ENCODE measurements around the gene TNNT3. TPM values are rescaled to one million over a fixed set of nuclear protein-coding genes. Genes with fewer than 3 reads are reported as not detected.

The TNNT3 gene
- total RNA-seq, 4 donors from 2014 or later, result 1.9 to 3.3 TPM; not detected in 2

GRCh38 chr11:1969035-1969434, 49.5 kb downstream of the TNNT3 start:
- no peak for TF ChIP-seq EP300 (IDR thresholded peaks at IDR 0.05; ENCODE audit: low read depth)
- no peak for TF ChIP-seq CTCF (IDR thresholded peaks at IDR 0.05)
- TF ChIP-seq POLR2A (IDR thresholded peaks at IDR 0.05), result no peak
- TF ChIP-seq POLR2AphosphoS5 (IDR thresholded peaks at IDR 0.05), result no peak
- in situ Hi-C loops (cut with MboI; ENCODE audit: low pct_ligation_motif_present in 1 of 4, low pct_unique_long_range_greater_than_20kb in 1 of 4, low sequenced_read_pairs in 3 of 4), result no loop called here

GRCh38 chr11:1969776-1970175, 50.3 kb downstream of the TNNT3 start:
- intact Hi-C loops (cut with DNase I; ENCODE audit: low total_unique reads), result no loop called here
- no CpG with 5 or more reads among the region's 23 CpGs for WGBS, 2 donors (ENCODE audit: low coverage in 1 of 2)
- no peak overlapping the region for H3K4me3 ChIP-seq

More at GRCh38 chr11:1969035-1969434, 49.5 kb downstream of the TNNT3 start:
- intact Hi-C loops (cut with DNase I; ENCODE audit: low total_unique reads), result no loop called here
- Histone ChIP-seq H3K4me3 (no peak overlapping the region), H3K36me3 (no peaks in the 10 kb centered on the region), H3K9me3 (no peaks in the 10 kb centered on the region), H3K4me1 (no peaks in the 10 kb centered on the region), H3K27me3 (no peaks in the 10 kb centered on the region), H3K27ac (no peak overlapping the region)
- DNase-seq, result no peak
- no CpG with 5 or more reads among the region's 21 CpGs for WGBS, 2 donors (ENCODE audit: low coverage in 1 of 2)

GRCh38 chr11:1970956-1971355, 51.5 kb downstream of the TNNT3 start:
- 71% methylated on average over 14 of the region's 15 CpGs; no CpG with 5 or more reads in 1 of the 2 donors for WGBS, 2 donors (ENCODE audit: low coverage in 1 of 2)
- no peak for DNase-seq
- no peaks in the 10 kb centered on the region for H3K27me3 ChIP-seq
- in situ Hi-C loops (cut with MboI; ENCODE audit: low pct_ligation_motif_present in 1 of 4, low pct_unique_long_range_greater_than_20kb in 1 of 4, low sequenced_read_pairs in 3 of 4), result no loop called here
- no peak overlapping the region for H3K27ac ChIP-seq
- no peaks in the 10 kb centered on the region for H3K9me3 ChIP-seq
- no peaks in the 10 kb centered on the region for H3K4me1 ChIP-seq
- no peak overlapping the region for H3K4me3 ChIP-seq
- intact Hi-C loops (cut with DNase I; ENCODE audit: low total_unique reads), result no loop called here
- TF ChIP-seq CTCF (IDR thresholded peaks at IDR 0.05) (no peak), POLR2A (IDR thresholded peaks at IDR 0.05) (no peak), POLR2AphosphoS5 (IDR thresholded peaks at IDR 0.05) (no peak), EP300 (IDR thresholded peaks at IDR 0.05; ENCODE audit: low read depth) (no peak)
- no peaks in the 10 kb centered on the region for H3K36me3 ChIP-seq

More at GRCh38 chr11:1969776-1970175, 50.3 kb downstream of the TNNT3 start:
- no peak for DNase-seq
- TF ChIP-seq CTCF (IDR thresholded peaks at IDR 0.05) (no peak), EP300 (IDR thresholded peaks at IDR 0.05; ENCODE audit: low read depth) (no peak), POLR2A (IDR thresholded peaks at IDR 0.05) (no peak), POLR2AphosphoS5 (IDR thresholded peaks at IDR 0.05) (no peak)
- H3K4me1 ChIP-seq, result no peaks in the 10 kb centered on the region
- H3K9me3 ChIP-seq, result no peaks in the 10 kb centered on the region
- in situ Hi-C loops (cut with MboI; ENCODE audit: low pct_ligation_motif_present in 1 of 4, low pct_unique_long_range_greater_than_20kb in 1 of 4, low sequenced_read_pairs in 3 of 4), result no loop called here
- H3K27ac ChIP-seq, result no peak overlapping the region
- H3K36me3 ChIP-seq, result no peaks in the 10 kb centered on the region
- no peaks in the 10 kb centered on the region for H3K27me3 ChIP-seq

- no peak for DNase-seq
- no peak overlapping the region for H3K27ac ChIP-seq
- no peaks in the 10 kb centered on the region for H3K9me3 ChIP-seq
- intact Hi-C loops (cut with DNase I; ENCODE audit: low total_unique reads), result no loop called here
- TF ChIP-seq EP300 (IDR thresholded peaks at IDR 0.05; ENCODE audit: low read depth) (no peak), CTCF (IDR thresholded peaks at IDR 0.05) (no peak), POLR2AphosphoS5 (IDR thresholded peaks at IDR 0.05) (no peak), POLR2A (IDR thresholded peaks at IDR 0.05) (no peak)
- H3K4me1 ChIP-seq, result no peaks in the 10 kb centered on the region
- no peak overlapping the region for H3K4me3 ChIP-seq
- in situ Hi-C loops (cut with MboI; ENCODE audit: low pct_ligation_motif_present in 1 of 4, low pct_unique_long_range_greater_than_20kb in 1 of 4, low sequenced_read_pairs in 3 of 4), result no loop called here
- H3K27me3 ChIP-seq, result no peaks in the 10 kb centered on the region
- WGBS, 2 donors (ENCODE audit: low coverage in 1 of 2), result no CpG with 5 or more reads among the region's 13 CpGs
- H3K36me3 ChIP-seq, result no peaks in the 10 kb centered on the region
Measured at GRCh38 chr11:1975185-1975584, 55.7 kb downstream of the TNNT3 start.
